HEK293T (cell line): ENCODE data around the gene ITGA11.

ENCODE experiments used
- BHLHE40 ChIP-seq: fragments of 450-650 bp; IDR thresholded peaks from 2 replicates; pipeline ENCODE4 v1.6.1; 2016; ENCODE audit warnings: mild to moderate bottlenecking, moderate library complexity, borderline replicate concordance
- ELF4 ChIP-seq: fragments of 450-650 bp; IDR thresholded peaks from 2 replicates; pipeline ENCODE4 v1.6.1; 2017; ENCODE audit warnings: antibody characterized with exemption
- FOXA1 ChIP-seq: fragments of 450-650 bp; IDR thresholded peaks from 2 replicates; pipeline ENCODE4 v1.6.1; 2016; ENCODE audit warnings: mild to moderate bottlenecking
- FOXK2 ChIP-seq: fragments of 450-650 bp; IDR thresholded peaks from 2 replicates; pipeline ENCODE4 v1.6.1; 2016; ENCODE audit warnings: mild to moderate bottlenecking
- HDGF ChIP-seq: fragments of 450-650 bp; IDR thresholded peaks from 2 replicates; pipeline ENCODE4 v1.6.1; 2017; ENCODE audit warnings: antibody characterized with exemption, borderline replicate concordance
- L3MBTL2 ChIP-seq: fragments of 450-650 bp; conservative IDR thresholded peaks from 2 replicates; pipeline ENCODE4 v1.6.1; 2016; ENCODE audit warnings: mild to moderate bottlenecking
- NFRKB ChIP-seq: fragments of 450-650 bp; IDR thresholded peaks from 2 replicates; pipeline ENCODE4 v1.6.1; 2016; ENCODE audit warnings: mild to moderate bottlenecking, moderate library complexity
- SP1 ChIP-seq: fragments of 450-650 bp; IDR thresholded peaks from 2 replicates; pipeline ENCODE4 v1.6.1; 2017
- SUZ12 ChIP-seq: fragments of 450-650 bp; IDR thresholded peaks from 2 replicates; pipeline ENCODE4 v1.6.1; 2016; ENCODE audit warnings: mild to moderate bottlenecking
- TARDBP ChIP-seq: fragments of 450-650 bp; IDR thresholded peaks from 2 replicates; pipeline ENCODE4 v1.6.1; 2016
- TF ChIP-seq, protein P1 (sequence below): fragments of 450-650 bp; IDR thresholded peaks from 2 replicates; pipeline ENCODE4 v1.6.1; 2016

DNA sequence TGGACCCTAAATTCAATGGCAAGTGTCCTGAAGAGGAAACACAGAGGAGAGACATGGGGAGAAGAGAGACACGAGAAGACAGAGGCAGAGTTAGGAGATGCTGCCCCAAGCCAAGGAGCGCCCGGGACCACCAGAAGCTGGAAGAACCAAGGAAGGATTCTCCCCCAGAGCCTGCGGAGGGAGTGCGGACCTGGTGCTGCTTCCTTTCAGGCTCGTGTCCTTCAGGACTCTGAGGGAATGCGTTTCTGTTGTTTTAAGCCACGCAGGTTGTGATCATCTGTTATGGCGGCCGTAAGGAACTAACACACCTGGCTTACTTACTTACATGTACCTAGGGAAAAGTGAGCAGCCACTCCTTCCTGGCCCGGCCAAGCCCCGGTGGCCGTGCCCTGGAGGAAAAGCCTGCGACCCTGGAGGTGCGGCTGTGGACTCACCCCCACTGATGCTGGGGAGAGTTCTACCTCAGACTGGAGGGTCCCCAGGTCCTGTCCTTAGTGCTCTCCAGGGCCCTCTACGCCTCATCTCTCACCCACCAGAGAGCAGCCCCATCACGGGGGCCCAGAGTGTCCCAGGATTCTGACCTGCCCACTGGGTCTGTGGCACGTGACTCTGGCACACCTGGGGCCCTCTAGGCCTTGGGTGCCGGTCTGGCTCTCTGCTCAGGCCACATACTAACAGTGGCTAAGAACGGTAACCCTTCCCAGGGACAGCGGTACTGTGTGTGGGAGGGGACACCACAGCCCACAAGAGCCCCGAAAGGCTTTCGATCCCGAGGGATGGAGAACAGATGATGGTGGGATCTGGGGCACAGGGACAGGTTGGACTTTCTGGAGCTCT lies 61.8 kb downstream of the ITGA11 start:
- TF ChIP-seq BHLHE40 (no peak), FOXK2 (no peak), SUZ12 (no peak), TARDBP (no peak), SP1 (no peak), HDGF (no peak), L3MBTL2 (no peak), NFRKB (no peak), FOXA1 (no peak), ELF4 (no peak)
- TF ChIP-seq, protein P1, sequence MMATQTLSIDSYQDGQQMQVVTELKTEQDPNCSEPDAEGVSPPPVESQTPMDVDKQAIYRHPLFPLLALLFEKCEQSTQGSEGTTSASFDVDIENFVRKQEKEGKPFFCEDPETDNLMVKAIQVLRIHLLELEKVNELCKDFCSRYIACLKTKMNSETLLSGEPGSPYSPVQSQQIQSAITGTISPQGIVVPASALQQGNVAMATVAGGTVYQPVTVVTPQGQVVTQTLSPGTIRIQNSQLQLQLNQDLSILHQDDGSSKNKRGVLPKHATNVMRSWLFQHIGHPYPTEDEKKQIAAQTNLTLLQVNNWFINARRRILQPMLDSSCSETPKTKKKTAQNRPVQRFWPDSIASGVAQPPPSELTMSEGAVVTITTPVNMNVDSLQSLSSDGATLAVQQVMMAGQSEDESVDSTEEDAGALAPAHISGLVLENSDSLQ: no peak
